ENCODE results near the gene CYB5D1.
A peak's percentile ranks its signal among the peaks of the same experiment; 100 is the strongest.

CYB5D1 gene

GRCh38 chr17:7888184-7888920 is 30.5 kb downstream of the CYB5D1 start, which contains the start of gene CHD3:
CHD3 (plus strand) TSS chr17:7888789; CDS start chr17:7889001, 212 bp downstream.
- DNase-seq: no peak

- DNase-seq: peak; percentile 34
These were observed 31.6 kb downstream of the CYB5D1 start for GRCh38 chr17:7889166-7889955.

- no peak for DNase-seq
These were observed 35.5 kb downstream of the CYB5D1 start for GRCh38 chr17:7893187-7893880.

GRCh38 chr17:7894226-7894625 is 36.4 kb downstream of the CYB5D1 start:
- no peak for DNase-seq

GRCh38 chr17:7894866-7895265 is 37.1 kb downstream of the CYB5D1 start:
- DNase-seq: no peak

- no peak for DNase-seq
These were observed 39.3 kb downstream of the CYB5D1 start for GRCh38 chr17:7897090-7897489.

GRCh38 chr17:7897773-7898172 is 40.0 kb downstream of the CYB5D1 start:
- no peak for DNase-seq

- DNase-seq: no peak
These were observed 45.6 kb downstream of the CYB5D1 start for GRCh38 chr17:7903154-7904103.

- DNase-seq: no peak
These were observed 51.3 kb downstream of the CYB5D1 start for GRCh38 chr17:7909089-7909488.

- DNase-seq: no peak
These were observed 52.5 kb downstream of the CYB5D1 start for GRCh38 chr17:7910281-7910680.

- DNase-seq: no peak
These were observed 52.9 kb downstream of the CYB5D1 start for GRCh38 chr17:7910711-7911110.

- DNase-seq: no peak
These were observed 53.3 kb downstream of the CYB5D1 start for GRCh38 chr17:7911116-7911515.
